GM12873 (cell line): ENCODE data around the gene PERP.

Source experiments
- CTCF ChIP-seq: IDR thresholded peaks from 2 replicates; pipeline ENCODE4 v1.5.1; 2012; ENCODE audit warnings: low read depth, mild to moderate bottlenecking, moderate library complexity, low read length, control low read depth; ENCODE audit not compliant: insufficient read depth; ENCODE audit errors: missing control alignments

PERP gene

GRCh38 chr6:138110229-138110628 lies 3.0 kb upstream of the PERP start:
- no peak for TF ChIP-seq CTCF

- TF ChIP-seq CTCF, result peak; percentile 91
These were observed 2.1 kb upstream of the PERP start for GRCh38 chr6:138109042-138109997.

- TF ChIP-seq CTCF, result no peak
These were observed 753 bp upstream of the PERP start for GRCh38 chr6:138107752-138108592.

- TF ChIP-seq CTCF, result no peak
These were observed 548 bp downstream of the PERP start for GRCh38 chr6:138106665-138107077.

- TF ChIP-seq CTCF, result no peak
These were observed 1.1 kb downstream of the PERP start for GRCh38 chr6:138105880-138106664.

- no peak for TF ChIP-seq CTCF
These were observed 1.8 kb downstream of the PERP start for GRCh38 chr6:138105446-138105845.
